ENCODE data around the gene CA12. TPM values are rescaled to one million over a fixed set of nuclear protein-coding genes. Genes with fewer than 3 reads are reported as not detected.

Gene CA12
- total and polyA plus RNA-seq, 9 donors = 0.16 to 10.5 (median 3.5) TPM; not detected in 1

GRCh38 chr15:63408524-63408923, 26.9 kb upstream of the CA12 start:
- Histone ChIP-seq H3K9me3 (no peaks in the 10 kb centered on the region), H3K4me3 (no peak overlapping the region), H3K27me3 (no peaks in the 10 kb centered on the region), H3K4me1 (ENCODE audit: insufficient read depth) (no peaks in the 10 kb centered on the region), H3K27ac (no peak overlapping the region), H3K36me3 (no peaks in the 10 kb centered on the region)
- 67 to 79% (median 72%) methylated on average over 2 of the region's 2 CpGs for WGBS, 3 donors
- intact Hi-C loops (cut with DNase I) = loop anchor here in 1 of 4 donors (10.0 kb wide), 1 partner anchor 254 kb away; the partner anchor contains the start of gene RPS27L
- DNase-seq = no peak
- TF ChIP-seq EP300 (IDR thresholded peaks at IDR 0.05) = no peak
- no peak for TF ChIP-seq POLR2A (IDR thresholded peaks at IDR 0.05)

GRCh38 chr15:63407612-63408011, 26.0 kb upstream of the CA12 start:
- Histone ChIP-seq H3K9me3 (no peaks in the 10 kb centered on the region), H3K27me3 (no peaks in the 10 kb centered on the region), H3K4me3 (no peak overlapping the region), H3K36me3 (no peaks in the 10 kb centered on the region), H3K27ac (no peak overlapping the region), H3K4me1 (ENCODE audit: insufficient read depth) (no peaks in the 10 kb centered on the region)
- 54 to 65% (median 59%) methylated on average over 5 of the region's 5 CpGs for WGBS, 3 donors
- intact Hi-C loops (cut with DNase I) = loop anchor here in 1 of 4 donors (10.0 kb wide), 1 partner anchor 253 kb away; the partner anchor contains the start of gene RPS27L
- TF ChIP-seq CTCF (IDR thresholded peaks at IDR 0.05) (no peak), POLR2A (IDR thresholded peaks at IDR 0.05) (no peak), EP300 (IDR thresholded peaks at IDR 0.05) (no peak)
- DNase-seq = no peak

- H3K9me3 ChIP-seq = no peaks in the 10 kb centered on the region
- WGBS, 3 donors = 92 to 97% (median 93%) methylated on average over 9 of the region's 9 CpGs
- DNase-seq = no peak
- H3K4me1 ChIP-seq (ENCODE audit: insufficient read depth) = no peaks in the 10 kb centered on the region
- no peaks in the 10 kb centered on the region for H3K36me3 ChIP-seq
- TF ChIP-seq CTCF (IDR thresholded peaks at IDR 0.05) (no peak), EP300 (IDR thresholded peaks at IDR 0.05) (no peak), POLR2A (IDR thresholded peaks at IDR 0.05) (no peak)
- intact Hi-C loops (cut with DNase I) = loop anchor here in 1 of 4 donors (10.0 kb wide), 1 partner anchor 251 kb away; the partner anchor contains the start of gene RPS27L
- no peak overlapping the region for H3K27ac ChIP-seq
- H3K4me3 ChIP-seq = no peak overlapping the region
- no peaks in the 10 kb centered on the region for H3K27me3 ChIP-seq
Observed at GRCh38 chr15:63405683-63406390, 24.2 kb upstream of the CA12 start.

- no peaks in the 10 kb centered on the region for H3K27me3 ChIP-seq
- H3K27ac ChIP-seq = no peak overlapping the region
- no peak for TF ChIP-seq EP300 (IDR thresholded peaks at IDR 0.05)
- TF ChIP-seq CTCF (IDR thresholded peaks at IDR 0.05) = no peak
- TF ChIP-seq POLR2A (IDR thresholded peaks at IDR 0.05) = no peak
- no peak overlapping the region for H3K4me3 ChIP-seq
- H3K36me3 ChIP-seq = no peaks in the 10 kb centered on the region
- WGBS, 3 donors = 95 to 97% (median 95%) methylated on average over 5 of the region's 5 CpGs
- H3K9me3 ChIP-seq = no peaks in the 10 kb centered on the region
- H3K4me1 ChIP-seq (ENCODE audit: insufficient read depth) = no peaks in the 10 kb centered on the region
- no peak for DNase-seq
- intact Hi-C loops (cut with DNase I) = loop anchor here in 1 of 4 donors (10.0 kb wide), 1 partner anchor 250 kb away; the partner anchor contains the start of gene RPS27L
Observed at GRCh38 chr15:63405159-63405558, 23.5 kb upstream of the CA12 start.

Data from ovary (tissue), 9 donors.